Large intestine (tissue), 12 donors: ENCODE measurements around the gene STK17B. TPM values are rescaled to one million over a fixed set of nuclear protein-coding genes. Genes with fewer than 3 reads are reported as not detected.
A peak's percentile ranks its signal among the peaks of the same experiment; 100 is the strongest.

Source experiments
- DNase-seq, 2 donors: peaks; one replicate each; pipeline versions ENCODE4 v3.0.0 to v3.0.0-alpha.2; 2013
- H3K27ac ChIP-seq: one replicate; pipeline ENCODE4 v1.5.1; 2013; ENCODE audit warnings: low read length
- H3K27me3 ChIP-seq: 2 replicates; pipeline ENCODE4 v1.6.1; 2013; ENCODE audit warnings: low read length; ENCODE audit not compliant: control insufficient read depth, insufficient read depth
- H3K36me3 ChIP-seq: 2 replicates; pipeline ENCODE4 v1.6.1; 2013; ENCODE audit warnings: low read length; ENCODE audit not compliant: control insufficient read depth, insufficient read depth
- H3K4me1 ChIP-seq: one replicate; pipeline ENCODE4 v1.6.1; 2013; ENCODE audit warnings: low read length; ENCODE audit not compliant: control insufficient read depth, insufficient read depth
- H3K4me3 ChIP-seq: one replicate; pipeline ENCODE4 v1.5.1; 2013; ENCODE audit warnings: low read length
- H3K9me3 ChIP-seq: one replicate; pipeline ENCODE4 v1.6.1; 2013; ENCODE audit warnings: mild to moderate bottlenecking, low read depth, low read length, moderate library complexity; ENCODE audit not compliant: control insufficient read depth
- WGBS: methylation state at CpG from one replicate; pipeline ENCODE4 v1.1.5; 2013; ENCODE audit warnings: low lambda C conversion rate; ENCODE audit not compliant: insufficient coverage; 5-methylcytosine and 5-hydroxymethylcytosine counted together
- long read RNA-seq, 11 donors: transcript quantifications; one replicate each; lab custom pipeline, GENCODE V29; 2026
- polyA plus RNA-seq: library from polyadenylated mRNA; unstranded; fragments of 120-200 nt; gene quantifications from one replicate; pipeline ENCODE4 v1.2.1, GENCODE V29; 2013

STK17B gene
- 14.3 TPM for polyA plus RNA-seq
- long read RNA-seq, donor 1, full-length matches to known transcripts = 1 of 1 reads
- long read RNA-seq, donor 1, partial matches to known transcripts = 0 of 1 reads
- long read RNA-seq, donor 1, other reads (novel, unspliced or antisense) = 0 of 1 reads
- long read RNA-seq, donor 2, full-length matches to known transcripts = 2 of 2 reads
- long read RNA-seq, donor 2, partial matches to known transcripts = 0 of 2 reads
- long read RNA-seq, donor 2, other reads (novel, unspliced or antisense) = 0 of 2 reads
- long read RNA-seq, donor 3 = 0 reads
- long read RNA-seq, donor 4 = 0 reads
- long read RNA-seq, donor 5, full-length matches to known transcripts = 2 of 2 reads
- long read RNA-seq, donor 5, partial matches to known transcripts = 0 of 2 reads
- long read RNA-seq, donor 5, other reads (novel, unspliced or antisense) = 0 of 2 reads
- long read RNA-seq, donor 6, full-length matches to known transcripts = 3 of 3 reads
- long read RNA-seq, donor 6, partial matches to known transcripts = 0 of 3 reads
- long read RNA-seq, donor 6, other reads (novel, unspliced or antisense) = 0 of 3 reads
- long read RNA-seq, donor 7, full-length matches to known transcripts = 1 of 1 reads
- long read RNA-seq, donor 7, partial matches to known transcripts = 0 of 1 reads
- long read RNA-seq, donor 7, other reads (novel, unspliced or antisense) = 0 of 1 reads
- long read RNA-seq, donor 8 = 0 reads
- long read RNA-seq, donor 9 = 0 reads
- long read RNA-seq, donor 10, full-length matches to known transcripts = 4 of 4 reads
- long read RNA-seq, donor 10, partial matches to known transcripts = 0 of 4 reads
- long read RNA-seq, donor 10, other reads (novel, unspliced or antisense) = 0 of 4 reads
- long read RNA-seq, donor 11, full-length matches to known transcripts = 2 of 2 reads
- long read RNA-seq, donor 11, partial matches to known transcripts = 0 of 2 reads
- long read RNA-seq, donor 11, other reads (novel, unspliced or antisense) = 0 of 2 reads

GRCh38 chr2:196171248-196171871 is at the start of gene STK17B:
TSS of gene STK17B (minus strand) at chr2:196171578. CDS start at chr2:196163383, 8,195 bp downstream.
- Histone ChIP-seq H3K27me3 (no peaks in the 10 kb centered on the region), H3K4me3 (peak within 1 kb of the TSS; percentile 69), H3K27ac (peak within 1 kb of the TSS; percentile 83), H3K36me3 (no peaks in the 10 kb centered on the region), H3K9me3 (no peaks in the 10 kb centered on the region), H3K4me1 (no peaks in the 10 kb centered on the region)
- peak; percentile 95 to 96 for DNase-seq
- no CpG with 5 or more reads among the region's 72 CpGs for WGBS

- H3K4me3 ChIP-seq = no peak overlapping the region
- no peak for DNase-seq
- H3K27ac ChIP-seq = no peak overlapping the region
- H3K9me3 ChIP-seq = no peaks in the 10 kb centered on the region
- no peaks in the 10 kb centered on the region for H3K4me1 ChIP-seq
- H3K36me3 ChIP-seq = no peaks in the 10 kb centered on the region
- no peaks in the 10 kb centered on the region for H3K27me3 ChIP-seq
- 100% methylated on average over 2 of the region's 4 CpGs for WGBS
These were observed 49.3 kb upstream of the STK17B start for GRCh38 chr2:196220671-196221070.

- no peaks in the 10 kb centered on the region for H3K27me3 ChIP-seq
- peak; percentile 22 to 84 for DNase-seq
- H3K4me1 ChIP-seq = no peaks in the 10 kb centered on the region
- no CpG with 5 or more reads among the region's 3 CpGs for WGBS
- H3K9me3 ChIP-seq = no peaks in the 10 kb centered on the region
- no peak overlapping the region for H3K4me3 ChIP-seq
- no peak overlapping the region for H3K27ac ChIP-seq
- no peaks in the 10 kb centered on the region for H3K36me3 ChIP-seq
These were observed 48.3 kb upstream of the STK17B start for GRCh38 chr2:196219671-196220070.

GRCh38 chr2:196218106-196218505 is 46.7 kb upstream of the STK17B start:
- WGBS = no CpG with 5 or more reads among the region's 1 CpG
- DNase-seq = no peak
- H3K27ac ChIP-seq = no peak overlapping the region

GRCh38 chr2:196217116-196217515 is 45.7 kb upstream of the STK17B start:
- WGBS = 100% methylated on average over 1 of the region's 4 CpGs
- Histone ChIP-seq H3K4me1 (no peaks in the 10 kb centered on the region), H3K27me3 (no peaks in the 10 kb centered on the region), H3K4me3 (no peak overlapping the region), H3K9me3 (no peaks in the 10 kb centered on the region), H3K36me3 (no peaks in the 10 kb centered on the region), H3K27ac (no peak overlapping the region)
- no peak for DNase-seq

More at GRCh38 chr2:196218106-196218505, 46.7 kb upstream of the STK17B start:
- H3K36me3 ChIP-seq = no peaks in the 10 kb centered on the region
- H3K27me3 ChIP-seq = no peaks in the 10 kb centered on the region
- no peaks in the 10 kb centered on the region for H3K9me3 ChIP-seq
- no peak overlapping the region for H3K4me3 ChIP-seq
- no peaks in the 10 kb centered on the region for H3K4me1 ChIP-seq

- 94% methylated on average over 4 of the region's 6 CpGs for WGBS
- H3K27ac ChIP-seq = no peak overlapping the region
- no peak for DNase-seq
- no peak overlapping the region for H3K4me3 ChIP-seq
- no peaks in the 10 kb centered on the region for H3K36me3 ChIP-seq
- H3K27me3 ChIP-seq = no peaks in the 10 kb centered on the region
- no peaks in the 10 kb centered on the region for H3K4me1 ChIP-seq
- no peaks in the 10 kb centered on the region for H3K9me3 ChIP-seq
These were observed 44.0 kb upstream of the STK17B start for GRCh38 chr2:196215376-196215775.

- Histone ChIP-seq H3K27ac (no peak overlapping the region), H3K36me3 (no peaks in the 10 kb centered on the region), H3K9me3 (no peaks in the 10 kb centered on the region), H3K4me3 (no peak overlapping the region), H3K4me1 (no peaks in the 10 kb centered on the region), H3K27me3 (no peaks in the 10 kb centered on the region)
- no peak for DNase-seq
These were observed 42.8 kb upstream of the STK17B start for GRCh38 chr2:196214156-196214555.

GRCh38 chr2:196213252-196213980 is 42.0 kb upstream of the STK17B start:
- Histone ChIP-seq H3K36me3 (no peaks in the 10 kb centered on the region), H3K4me3 (no peak overlapping the region), H3K27me3 (no peaks in the 10 kb centered on the region), H3K9me3 (no peaks in the 10 kb centered on the region), H3K27ac (no peak overlapping the region), H3K4me1 (no peaks in the 10 kb centered on the region)
- no CpG with 5 or more reads among the region's 3 CpGs for WGBS
- DNase-seq = no peak

GRCh38 chr2:196208915-196209314 is 37.5 kb upstream of the STK17B start:
- DNase-seq = no peak
- Histone ChIP-seq H3K27me3 (no peaks in the 10 kb centered on the region), H3K9me3 (no peaks in the 10 kb centered on the region), H3K36me3 (no peaks in the 10 kb centered on the region), H3K27ac (no peak overlapping the region), H3K4me3 (no peak overlapping the region), H3K4me1 (no peaks in the 10 kb centered on the region)
- WGBS = no CpG with 5 or more reads among the region's 1 CpG
